Kidney glomerular epithelial cell (primary cell): ENCODE results near the gene THSD4.

ENCODE experiments used
- DNase-seq: peaks from one replicate; lab custom pipeline; 2025; lab: John Stamatoyannopoulos, UW

THSD4 gene

GRCh38 chr15:71543413-71543812 lies 428.1 kb downstream of the THSD4 start:
- DNase-seq = no peak

- no peak for DNase-seq
Measured at GRCh38 chr15:71545223-71545760, 430.0 kb downstream of the THSD4 start.

DNA sequence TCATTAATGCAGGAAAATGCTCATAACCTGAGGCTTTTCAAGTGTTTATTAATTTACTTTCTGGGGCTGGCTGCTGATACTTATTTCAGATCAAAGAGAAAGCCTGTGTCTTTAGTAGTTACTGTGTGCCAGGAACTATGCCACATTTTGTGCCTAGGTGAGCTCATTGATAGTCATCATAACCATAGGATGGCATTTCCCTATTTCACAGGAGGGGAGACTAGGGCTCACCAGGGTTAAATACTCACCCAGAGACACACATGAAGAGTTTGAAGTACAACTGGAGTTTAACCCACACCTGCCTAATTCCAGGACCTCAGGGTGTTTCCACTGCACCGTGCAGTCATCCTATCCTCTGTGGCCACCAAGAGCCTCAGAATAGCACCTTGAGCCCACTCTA lies 430.7 kb downstream of the THSD4 start:
- DNase-seq = no peak

GRCh38 chr15:71547011-71547410 lies 431.7 kb downstream of the THSD4 start:
- no peak for DNase-seq

GRCh38 chr15:71548401-71548807 lies 433.1 kb downstream of the THSD4 start:
- no peak for DNase-seq

DNA sequence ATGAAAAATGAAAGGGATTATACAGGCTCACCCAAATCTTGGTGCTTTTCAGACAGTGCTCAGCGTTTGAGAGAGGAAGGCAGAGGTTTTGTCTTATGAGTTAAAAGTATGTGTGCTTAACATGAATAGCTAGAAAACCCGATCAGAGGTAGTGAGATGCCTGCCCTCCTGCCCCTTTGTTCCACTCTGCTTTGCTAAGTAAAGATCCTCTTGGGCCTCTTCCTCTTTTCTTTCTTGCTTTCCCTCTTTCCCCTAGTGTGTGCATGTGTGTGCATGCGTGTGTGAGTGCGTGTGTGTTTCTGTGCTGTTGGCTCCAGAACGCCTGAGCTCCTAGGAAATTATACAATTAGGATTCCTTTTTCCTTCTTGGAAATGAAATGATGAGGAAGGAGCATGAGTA lies 433.8 kb downstream of the THSD4 start:
- no peak for DNase-seq

- DNase-seq = no peak
Measured at GRCh38 chr15:71549697-71550096, 434.4 kb downstream of the THSD4 start.

- no peak for DNase-seq
Measured at GRCh38 chr15:71551566-71551965, 436.3 kb downstream of the THSD4 start.

- peak; percentile 51 for DNase-seq
Measured at GRCh38 chr15:71559098-71559497, 443.8 kb downstream of the THSD4 start.

GRCh38 chr15:71559616-71560015 lies 444.3 kb downstream of the THSD4 start:
- DNase-seq = no peak

GRCh38 chr15:71562251-71562650 lies 447.0 kb downstream of the THSD4 start:
- no peak for DNase-seq

GRCh38 chr15:71564217-71564616 lies 448.9 kb downstream of the THSD4 start:
- DNase-seq = no peak

DNA sequence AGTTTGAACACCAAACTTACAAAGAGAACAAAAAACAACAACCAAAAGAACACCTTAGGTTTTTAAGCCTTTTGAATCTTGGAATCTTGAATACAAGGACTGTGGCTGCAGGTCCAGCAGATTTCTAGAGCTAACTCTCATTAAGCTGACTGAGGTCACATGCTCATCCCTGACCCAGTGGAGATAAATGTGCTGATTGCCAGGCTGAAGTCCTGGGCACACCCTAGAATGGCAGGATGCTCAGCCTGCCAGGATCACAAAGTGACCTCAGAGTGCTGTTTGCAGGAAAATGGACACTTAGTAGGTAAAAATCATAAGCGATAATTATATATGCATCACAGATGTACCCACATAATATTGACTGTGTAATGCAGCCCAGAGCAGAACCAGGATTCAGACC lies 449.7 kb downstream of the THSD4 start:
- DNase-seq = no peak

GRCh38 chr15:71565631-71566160 lies 450.4 kb downstream of the THSD4 start:
- DNase-seq = no peak

- DNase-seq = no peak
Measured at GRCh38 chr15:71566226-71566625, 451.0 kb downstream of the THSD4 start.

DNA sequence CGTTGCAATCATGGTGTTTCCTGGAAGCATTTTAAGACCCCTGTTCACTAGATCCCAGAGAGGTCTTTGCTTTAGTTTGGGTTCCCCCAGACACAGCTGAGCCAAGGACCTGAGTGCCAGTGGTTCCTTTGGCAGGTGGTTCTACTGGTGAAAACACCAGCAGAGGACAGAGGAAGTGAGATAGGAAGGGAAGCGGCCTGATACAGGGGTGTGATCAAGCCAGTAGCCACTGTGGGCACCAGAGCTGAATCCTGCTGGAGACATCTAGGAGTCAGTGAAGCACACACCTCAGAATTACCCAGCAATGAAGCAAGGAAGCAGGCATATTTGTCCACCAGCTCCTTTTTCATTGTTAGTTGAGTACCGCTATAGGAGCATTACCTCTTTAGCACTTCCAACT lies 451.9 kb downstream of the THSD4 start:
- DNase-seq = no peak

DNA sequence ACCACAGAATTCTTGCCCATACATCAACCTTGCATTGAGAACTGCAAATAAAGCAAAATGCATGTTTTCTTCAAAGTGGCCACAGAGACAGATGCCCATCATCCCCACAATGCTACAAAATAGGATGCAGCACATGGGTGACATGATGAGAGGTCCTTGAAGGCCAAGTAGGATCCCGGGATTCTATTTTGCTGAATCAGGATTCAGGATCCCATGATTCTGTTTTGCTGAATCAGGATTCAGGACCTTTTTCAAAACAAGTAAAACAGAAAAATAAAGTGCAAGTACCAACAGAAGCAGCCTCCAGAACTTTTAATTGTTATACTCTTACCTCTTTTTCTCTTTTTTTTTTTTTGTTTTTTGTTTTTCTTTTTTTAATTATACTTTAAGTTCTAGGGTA lies 453.0 kb downstream of the THSD4 start:
- no peak for DNase-seq

DNA sequence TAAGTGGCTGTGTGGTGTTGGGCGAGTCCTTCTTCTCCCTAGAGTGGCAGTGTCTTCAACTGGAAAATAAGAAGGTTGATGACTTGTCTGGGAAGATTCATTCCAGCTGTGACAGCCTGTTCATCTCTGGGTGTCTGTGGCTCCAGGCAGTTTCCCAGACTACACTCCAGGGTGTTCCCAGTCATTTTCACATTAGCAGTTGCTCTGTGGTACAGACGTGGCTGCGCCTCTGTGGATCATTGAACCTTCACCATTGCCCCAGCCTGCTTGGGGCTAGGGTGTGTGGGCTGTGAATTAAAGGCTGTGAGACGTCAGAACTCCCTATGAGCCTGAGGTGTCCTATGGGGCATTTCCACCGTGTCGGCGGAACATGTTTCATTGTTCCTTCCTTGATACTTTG lies 455.5 kb downstream of the THSD4 start:
- no peak for DNase-seq

DNA sequence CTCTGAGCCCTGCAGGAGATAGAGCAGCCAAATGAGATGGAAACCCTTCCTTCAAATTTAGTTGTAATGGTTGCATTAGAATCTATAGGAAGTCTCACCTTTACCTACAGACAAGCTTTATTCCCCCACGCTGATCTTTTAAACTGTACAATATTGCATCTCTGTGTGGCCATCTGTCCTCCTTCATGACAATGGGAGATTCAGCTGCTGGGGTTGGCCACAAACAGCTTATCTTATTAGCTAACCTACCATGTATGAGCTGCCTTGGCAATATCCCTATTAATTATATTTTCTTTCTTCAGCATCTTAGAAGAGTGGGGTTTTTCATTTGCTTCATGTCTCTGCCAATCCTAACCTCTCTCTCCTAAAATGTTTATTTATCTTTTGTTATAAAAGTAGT lies 456.4 kb downstream of the THSD4 start:
- no peak for DNase-seq

- DNase-seq = no peak
Measured at GRCh38 chr15:71572452-71573053, 457.3 kb downstream of the THSD4 start.

- no peak for DNase-seq
Measured at GRCh38 chr15:71573599-71573998, 458.3 kb downstream of the THSD4 start.

DNA sequence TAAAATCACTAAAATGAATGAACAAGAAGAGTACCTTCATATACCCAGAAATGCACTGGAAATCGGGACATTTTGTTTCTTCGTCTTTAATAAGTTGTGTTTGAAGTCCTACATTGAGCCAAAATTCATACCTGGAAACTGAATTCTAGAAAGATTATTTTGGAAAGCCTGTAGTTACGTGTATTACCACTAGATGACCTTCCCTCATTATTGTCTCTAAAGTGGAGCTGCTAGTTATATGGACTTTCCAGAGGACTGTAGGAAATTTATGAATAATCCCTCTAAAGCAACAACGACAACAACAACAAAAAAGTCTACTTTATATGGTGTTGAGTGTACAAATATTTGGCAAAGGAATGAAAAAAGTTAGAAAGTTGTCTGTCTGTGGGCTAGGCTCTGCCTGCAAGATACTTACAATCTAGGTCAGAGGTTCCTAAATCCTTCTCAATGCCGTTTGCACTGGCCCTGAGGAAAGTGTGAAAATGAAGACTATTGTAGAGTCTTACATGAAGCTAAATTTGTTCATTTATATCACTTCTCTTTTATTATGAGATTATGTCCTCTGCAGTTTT lies 460.3 kb downstream of the THSD4 start:
- no peak for DNase-seq

GRCh38 chr15:71577071-71577470 lies 461.8 kb downstream of the THSD4 start:
- DNase-seq = no peak
